H1 (cell line): ENCODE measurements around the gene ZNF33B. TPM values are rescaled to one million over a fixed set of nuclear protein-coding genes. Genes with fewer than 3 reads are reported as not detected.

Experiments
- CTCF ChIA-PET: fragments of 300-600 bp; sonication (Branson Sonifier 250); formaldehyde crosslinking; loops from one replicate; lab custom pipeline; 2021; ENCODE audit not compliant: partially characterized antibody; lab: Charles Lee
- POLR2A ChIA-PET: fragments of 300-600 bp; sonication (Branson Sonifier 250); formaldehyde crosslinking; loops from one replicate; lab custom pipeline; 2021; ENCODE audit warnings: inconsistent platforms; ENCODE audit not compliant: partially characterized antibody; lab: Charles Lee
- DNase-seq, 2 experiments: peaks; one replicate each; pipeline versions ENCODE4 v3.0.0 to v3.0.0-alpha.2; 2010 to 2022; ENCODE audit warnings: low spot score in 2 of 2, low read depth in 1 of 2, mixed read lengths in 1 of 2
- FAIRE-seq: peaks from 2 replicates; lab custom pipeline; 2011; peaks lifted over from hg19 to GRCh38; lab: Jason Lieb, UNC
- H2AFZ ChIP-seq: 2 replicates; pipeline ENCODE4 v1.8.1; 2012; ENCODE audit warnings: low read length, inconsistent platforms
- H2AK5ac ChIP-seq: 2 replicates; pipeline ENCODE4 v1.6.1; 2013; ENCODE audit warnings: low read depth, low read length
- H2BK120ac ChIP-seq: replicated peaks from 2 replicates; pipeline ENCODE3; 2013; ENCODE audit warnings: low read depth, low read length, inconsistent platforms
- H2BK12ac ChIP-seq: 2 replicates; pipeline ENCODE4 v1.6.1; 2013; ENCODE audit warnings: low read depth, low read length
- H2BK15ac ChIP-seq: 2 replicates; pipeline ENCODE4 v1.6.1; 2013; ENCODE audit warnings: low read length
- H2BK20ac ChIP-seq: 2 replicates; pipeline ENCODE4 v1.6.1; 2013; ENCODE audit warnings: low read length
- H2BK5ac ChIP-seq: 2 replicates; pipeline ENCODE4 v1.6.1; 2013; ENCODE audit warnings: low read depth, low read length
- H3K14ac ChIP-seq: 2 replicates; pipeline ENCODE4 v1.6.1; 2013; ENCODE audit warnings: inconsistent platforms; ENCODE audit not compliant: insufficient read length
- H3K18ac ChIP-seq: 2 replicates; pipeline ENCODE4 v1.6.1; 2013; ENCODE audit warnings: low read length; ENCODE audit errors: extremely low read depth
- H3K23ac ChIP-seq: 2 replicates; pipeline ENCODE4 v1.6.1; 2013; ENCODE audit warnings: inconsistent platforms; ENCODE audit not compliant: insufficient read length
- H3K23me2 ChIP-seq: 2 replicates; pipeline ENCODE4 v1.6.1; 2013; ENCODE audit warnings: low read depth, low read length
- H3K27ac ChIP-seq: 2 replicates; pipeline ENCODE4 v1.6.1; 2011; ENCODE audit warnings: low read depth, low read length, inconsistent platforms
- H3K27me3 ChIP-seq, 4 experiments: replicated peaks in 1 of 4; 1 replicate in 1 of 4; 2 replicates in 3 of 4; pipeline versions ENCODE4 v1.6.1 to v1.8.1; 2011 to 2013; ENCODE audit warnings: low read length in 3 of 4, mild to moderate bottlenecking in 3 of 4, inconsistent platforms in 2 of 4, mixed read lengths in 2 of 4, moderate library complexity in 1 of 4; ENCODE audit not compliant: control insufficient read depth in 3 of 4, insufficient read depth in 3 of 4; ENCODE audit errors: extremely low read depth in 1 of 4
- H3K36me3 ChIP-seq, 4 experiments: 2 replicates each; pipeline versions ENCODE4 v1.6.1 to v1.8.1; 2011 to 2013; ENCODE audit warnings: mild to moderate bottlenecking in 4 of 4, low read length in 3 of 4, moderate library complexity in 2 of 4, control low read depth in 1 of 4, inconsistent platforms in 1 of 4; ENCODE audit not compliant: insufficient read depth in 4 of 4, control insufficient read depth in 2 of 4
- H3K4ac ChIP-seq: replicated peaks from 2 replicates; pipeline ENCODE3; 2013; ENCODE audit warnings: low read length, low read depth, mixed read lengths, inconsistent platforms; ENCODE audit not compliant: insufficient read length
- H3K4me1 ChIP-seq, 4 experiments: replicated peaks in 1 of 4; 1 replicate in 1 of 4; 2 replicates in 3 of 4; pipeline versions ENCODE4 v1.6.1 to v1.8.1; 2011 to 2013; ENCODE audit warnings: low read length in 3 of 4, inconsistent platforms in 2 of 4, mixed read lengths in 1 of 4; ENCODE audit not compliant: insufficient read depth in 4 of 4, control insufficient read depth in 3 of 4
- H3K4me2 ChIP-seq, 2 experiments: 2 replicates each; pipeline versions ENCODE4 v1.6.1 to v1.8.1; 2011 to 2013; ENCODE audit warnings: low read depth in 2 of 2, low read length in 2 of 2, control low read depth in 1 of 2, inconsistent platforms in 1 of 2, mild to moderate bottlenecking in 1 of 2; ENCODE audit not compliant: insufficient read depth in 1 of 2
- H3K4me3 ChIP-seq, 4 experiments: fragments of 200-600, 300-600 bp in 1 of 4; sonication (generic), shearing (Covaris generic), sonication (Bioruptor Twin) in 1 of 4; 2 replicates each; pipeline versions ENCODE4 v1.5.1 to v1.8.1; 2011 to 2016; ENCODE audit warnings: low read length in 4 of 4, low read depth in 3 of 4, control low read depth in 2 of 4, inconsistent platforms in 2 of 4, mild to moderate bottlenecking in 2 of 4, mixed read lengths in 1 of 4, moderate library complexity in 1 of 4; ENCODE audit not compliant: insufficient read depth in 2 of 4; ENCODE audit errors: extremely low read depth in 1 of 4
- H3K56ac ChIP-seq: replicated peaks from 2 replicates; pipeline ENCODE3; 2013; ENCODE audit warnings: low read depth, mild to moderate bottlenecking, mixed read lengths, low read length, inconsistent platforms; ENCODE audit not compliant: insufficient read length
- H3K79me1 ChIP-seq: 2 replicates; pipeline ENCODE4 v1.6.1; 2013; ENCODE audit warnings: low read depth, low read length, control low read depth
- H3K79me2 ChIP-seq, 2 experiments: 2 replicates each; pipeline versions ENCODE4 v1.6.1 to v1.8.1; 2012 to 2013; ENCODE audit warnings: low read length in 2 of 2, mild to moderate bottlenecking in 2 of 2, inconsistent platforms in 1 of 2; ENCODE audit not compliant: insufficient read depth in 2 of 2, control insufficient read depth in 1 of 2
- H3K9ac ChIP-seq, 4 experiments: replicated peaks in 1 of 4; 1 replicate in 1 of 4; 2 replicates in 3 of 4; pipeline versions ENCODE4 v1.6.1 to v1.8.1; 2011 to 2013; ENCODE audit warnings: low read depth in 3 of 4, low read length in 3 of 4, control low read depth in 2 of 4, mild to moderate bottlenecking in 2 of 4, moderate library complexity in 2 of 4, inconsistent platforms in 1 of 4; ENCODE audit errors: extremely low read depth in 1 of 4
- H3K9me3 ChIP-seq, 2 experiments: 2 replicates each; pipeline versions ENCODE4 v1.6.1 to v1.8.1; 2012 to 2013; ENCODE audit warnings: mild to moderate bottlenecking in 2 of 2, moderate library complexity in 2 of 2, control low read depth in 1 of 2, inconsistent platforms in 1 of 2, low read depth in 1 of 2, low read length in 1 of 2, mixed read lengths in 1 of 2; ENCODE audit not compliant: insufficient read depth in 2 of 2
- H4K20me1 ChIP-seq, 2 experiments: replicated peaks in 1 of 2; 2 replicates each; pipeline versions ENCODE3 to v1.8.1; 2011 to 2013; ENCODE audit warnings: inconsistent platforms in 2 of 2, low read length in 2 of 2, mild to moderate bottlenecking in 1 of 2; ENCODE audit not compliant: insufficient read depth in 2 of 2, control insufficient read depth in 1 of 2
- H4K5ac ChIP-seq: 2 replicates; pipeline ENCODE4 v1.6.1; 2013; ENCODE audit warnings: low read length, low read depth, mixed read lengths, inconsistent platforms; ENCODE audit not compliant: insufficient read length
- H4K8ac ChIP-seq: 2 replicates; pipeline ENCODE4 v1.8.0; 2013; ENCODE audit warnings: mild to moderate bottlenecking, moderate library complexity, low read length, inconsistent platforms; ENCODE audit not compliant: insufficient read depth; ENCODE audit errors: extremely low read depth
- H4K91ac ChIP-seq: replicated peaks from 2 replicates; pipeline ENCODE3; 2013; ENCODE audit warnings: low read length, mixed read lengths, inconsistent platforms; ENCODE audit not compliant: insufficient read length
- RAD21 ChIP-seq, 2 experiments: IDR thresholded peaks in 1 of 2; conservative IDR thresholded peaks in 1 of 2; 2 replicates each; pipeline ENCODE4 v1.6.1; 2011; ENCODE audit warnings: low read depth in 2 of 2, low read length in 2 of 2, improper control_type of control experiment in 1 of 2, inconsistent platforms in 1 of 2, mild to moderate bottlenecking in 1 of 2, moderate library complexity in 1 of 2
- RFX5 ChIP-seq: IDR thresholded peaks from 2 replicates; pipeline ENCODE4 v1.6.1; 2011; ENCODE audit warnings: low read depth, low read length, improper control_type of control experiment, borderline replicate concordance
- SAP30 ChIP-seq: fragments of 300-600 bp; sonication (generic); IDR thresholded peaks from 2 replicates; pipeline ENCODE4 v1.7.1; 2012; ENCODE audit warnings: low read length, moderate library complexity, mild to moderate bottlenecking, inconsistent platforms; ENCODE audit not compliant: insufficient read depth, insufficient replicate concordance
- SIX5 ChIP-seq: IDR thresholded peaks from 2 replicates; pipeline ENCODE4 v1.6.1; 2011; ENCODE audit warnings: mild to moderate bottlenecking, low read depth, low read length
- SP1 ChIP-seq: IDR thresholded peaks from 2 replicates; pipeline ENCODE4 v1.6.1; 2011; ENCODE audit warnings: low read depth, low read length
- SUZ12 ChIP-seq: fragments of 200-600 bp; sonication (generic); IDR thresholded peaks from 2 replicates; pipeline ENCODE4 v1.6.1; 2012; ENCODE audit warnings: mild to moderate bottlenecking, inconsistent platforms, low read length, moderate library complexity, mixed read lengths
- TAF7 ChIP-seq: optimal IDR thresholded peaks from 2 replicates; pipeline ENCODE3; 2011; ENCODE audit warnings: low read depth, mild to moderate bottlenecking, inconsistent platforms, low read length, moderate library complexity, borderline replicate concordance
- ZNF274 ChIP-seq: IDR thresholded peaks from 2 replicates; pipeline ENCODE4 v1.7.0; 2012; ENCODE audit warnings: low read length, borderline replicate concordance; ENCODE audit errors: extremely low read depth
- WGBS, 2 experiments: shearing (Covaris generic) in 1 of 2; methylation state at CpG; one replicate each; pipeline versions ENCODE4 v1.1.6 to v1.1.7; 2013 to 2015; ENCODE audit warnings: low lambda C conversion rate in 2 of 2, mixed read lengths in 2 of 2, inconsistent platforms in 1 of 2, low coverage in 1 of 2, missing lambda C conversion rate in 1 of 2; ENCODE audit not compliant: insufficient replicate concordance in 2 of 2, insufficient coverage in 1 of 2, insufficient read length in 1 of 2; ENCODE audit errors: extremely low coverage in 1 of 2, missing lambda C conversion rate in 1 of 2; 5-methylcytosine and 5-hydroxymethylcytosine counted together
- polyA plus RNA-seq, 7 experiments: library from polyadenylated mRNA; depleted of rRNA in 3 of 7; stranded (reverse) in 5 of 7; unstranded in 2 of 7; fragments of >200 nt in 5 of 7; fragments of 200-250 nt in 2 of 7; gene quantifications; 1 replicate in 5 of 7; 2 replicates in 1 of 7; 4 replicates in 1 of 7; pipeline versions ENCODE4 v1.2.1 to v1.2.3, GENCODE V29; 2011 to 2013; ENCODE audit warnings: missing spikeins in 2 of 7, mixed read lengths in 2 of 7
- total RNA-seq: library from RNA; stranded (reverse); fragmentation: NEBNext Ultra II Directional; extraction: Animal tissue kit (Norgen Biotek cat#: 25700); gene quantifications from 2 replicates; pipeline ENCODE4 v1.2.1, GENCODE V29; 2021
- TF ChIP-seq, protein P1 (sequence below): IDR thresholded peaks from 2 replicates; pipeline ENCODE4 v1.6.1; 2012; ENCODE audit warnings: inconsistent platforms
- TF ChIP-seq, protein P2 (sequence below): IDR thresholded peaks from 2 replicates; pipeline ENCODE4 v1.6.1; 2012; ENCODE audit warnings: inconsistent platforms

The ZNF33B gene
- total and polyA plus RNA-seq, 2 of the 8 experiments (the other 6 are each of a cell fraction or from before 2014, with no cell fraction given): 10.7 to 33.4 TPM

DNA sequence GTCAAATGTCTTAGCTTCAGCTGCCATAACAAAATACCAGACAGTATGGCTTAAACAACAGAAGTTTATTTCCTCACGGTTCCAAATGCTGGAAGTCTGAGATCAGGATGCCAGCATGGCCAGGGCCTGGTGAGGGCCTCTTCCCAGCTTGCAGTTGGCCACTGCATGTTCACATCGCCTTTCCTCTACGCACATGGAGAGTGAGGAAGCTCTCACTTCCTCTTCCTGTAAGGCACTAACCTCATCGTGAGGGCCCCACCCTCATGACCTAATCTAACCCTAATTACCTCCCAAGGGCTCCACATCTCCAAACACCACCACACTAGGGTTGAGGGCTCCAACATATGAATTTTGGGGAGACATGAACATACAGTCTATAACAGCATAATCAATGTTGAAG, 14.4 kb downstream of the ZNF33B start:
- WGBS, 2 experiments: 91% methylated on average over 4 of the region's 4 CpGs; no CpG with 5 or more reads in 1 of the 2 experiments
- H4K20me1 ChIP-seq: no peaks in the 10 kb centered on the region
- no peak overlapping the region for H2AK5ac ChIP-seq
- no peak overlapping the region for H4K91ac ChIP-seq
- no peak overlapping the region for H3K4me3 ChIP-seq
- H3K79me2 ChIP-seq: no peaks in the 10 kb centered on the region
- H2BK120ac ChIP-seq: no peak overlapping the region
- H3K14ac ChIP-seq: no peak overlapping the region
- no peak overlapping the region for H2BK5ac ChIP-seq
- no peaks in the 10 kb centered on the region for H3K23me2 ChIP-seq
- no peak overlapping the region for H3K27ac ChIP-seq
- H3K27me3 ChIP-seq: no peaks in the 10 kb centered on the region
- no peaks in the 10 kb centered on the region for H3K9me3 ChIP-seq
- no peak overlapping the region for H2BK15ac ChIP-seq
- no peak for DNase-seq
- no peak overlapping the region for H2BK12ac ChIP-seq
- H3K79me1 ChIP-seq: no peaks in the 10 kb centered on the region
- CTCF ChIA-PET: interaction anchor here (1.3 kb wide), 1 partner anchor 129 kb away, joined by 5 read pairs; no protein-coding TSS in a partner anchor
- H4K8ac ChIP-seq: no peak overlapping the region
- no peaks in the 10 kb centered on the region for H3K4me1 ChIP-seq
- H3K18ac ChIP-seq: no peak overlapping the region
- no peak overlapping the region for H3K4ac ChIP-seq
- no peak overlapping the region for H4K5ac ChIP-seq
- FAIRE-seq: no peak
- H2AFZ ChIP-seq: no peak overlapping the region
- H3K9ac ChIP-seq: no peak overlapping the region
- POLR2A ChIA-PET: interaction anchor here (0.6 to 1.5 kb wide), 2 partner anchors 10 to 12 kb away, joined by 4 to 6 read pairs; no protein-coding TSS in a partner anchor
- no peak overlapping the region for H3K4me2 ChIP-seq
- no peak overlapping the region for H3K23ac ChIP-seq
- no peak overlapping the region for H3K56ac ChIP-seq
- no peak overlapping the region for H2BK20ac ChIP-seq
- peaks cover 0 to 13% (median 0%) of the 10 kb centered on the region in 4 experiments; a peak in 5 of 8 replicates for H3K36me3 ChIP-seq
- TF ChIP-seq SUZ12 (no peak), SP1 (no peak), RFX5 (no peak), SIX5 (no peak), RAD21 (IDR thresholded peaks at IDR 0.05 in 1 of 2, conservative IDR thresholded peaks at IDR 0.05 in 1 of 2; ENCODE audit: low read depth in 2 of 2, low read length in 2 of 2) (no peak), ZNF274 (no peak), SAP30 (no peak), TAF7 (no peak)
- TF ChIP-seq, protein P1, sequence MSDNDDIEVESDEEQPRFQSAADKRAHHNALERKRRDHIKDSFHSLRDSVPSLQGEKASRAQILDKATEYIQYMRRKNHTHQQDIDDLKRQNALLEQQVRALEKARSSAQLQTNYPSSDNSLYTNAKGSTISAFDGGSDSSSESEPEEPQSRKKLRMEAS: no peak
- TF ChIP-seq, protein P2, sequence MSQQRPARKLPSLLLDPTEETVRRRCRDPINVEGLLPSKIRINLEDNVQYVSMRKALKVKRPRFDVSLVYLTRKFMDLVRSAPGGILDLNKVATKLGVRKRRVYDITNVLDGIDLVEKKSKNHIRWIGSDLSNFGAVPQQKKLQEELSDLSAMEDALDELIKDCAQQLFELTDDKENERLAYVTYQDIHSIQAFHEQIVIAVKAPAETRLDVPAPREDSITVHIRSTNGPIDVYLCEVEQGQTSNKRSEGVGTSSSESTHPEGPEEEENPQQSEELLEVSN: no peak
